GM12878 (cell line): ENCODE data around the gene SCRG1.

Source experiments
- POLR2AphosphoS2 ChIP-seq: IDR thresholded peaks from 2 replicates; pipeline ENCODE4 v1.6.1; 2011; ENCODE audit warnings: low read depth, mild to moderate bottlenecking, low read length, improper control_type of control experiment, moderate library complexity
- RCOR1 ChIP-seq: conservative IDR thresholded peaks from 2 replicates; pipeline ENCODE4 v1.6.1; 2012; ENCODE audit warnings: low read depth, low read length, improper control_type of control experiment
- SMC3 ChIP-seq: IDR thresholded peaks from 2 replicates; pipeline ENCODE4 v1.6.1; 2011; ENCODE audit warnings: low read length, improper control_type of control experiment, borderline replicate concordance
- TARDBP ChIP-seq: IDR thresholded peaks from 2 replicates; pipeline ENCODE4 v1.6.1; 2016; ENCODE audit warnings: borderline replicate concordance
- TF ChIP-seq, protein P1 (sequence below), 3 experiments: IDR thresholded peaks in 2 of 3; conservative IDR thresholded peaks in 1 of 3; 2 replicates each; pipeline ENCODE4 v1.5.1; 2011; ENCODE audit warnings: low read depth in 3 of 3, low read length in 3 of 3, mild to moderate bottlenecking in 3 of 3, control low read depth in 2 of 3, moderate library complexity in 2 of 3, inconsistent platforms in 1 of 3, mixed read lengths in 1 of 3; ENCODE audit not compliant: control insufficient read depth in 2 of 3, insufficient read depth in 1 of 3; ENCODE audit errors: extremely low read depth in 1 of 3
- TF ChIP-seq, protein P2 (sequence below): fragments of 450-650 bp; formaldehyde crosslinking; IDR thresholded peaks from 2 replicates; pipeline ENCODE4 v1.4.0; 2020; ENCODE audit warnings: mild to moderate bottlenecking, moderate library complexity

GRCh38 chr4:173436149-173436579, 37.2 kb upstream of the SCRG1 start:
- no peak for TF ChIP-seq POLR2AphosphoS2
- TF ChIP-seq, protein P1, sequence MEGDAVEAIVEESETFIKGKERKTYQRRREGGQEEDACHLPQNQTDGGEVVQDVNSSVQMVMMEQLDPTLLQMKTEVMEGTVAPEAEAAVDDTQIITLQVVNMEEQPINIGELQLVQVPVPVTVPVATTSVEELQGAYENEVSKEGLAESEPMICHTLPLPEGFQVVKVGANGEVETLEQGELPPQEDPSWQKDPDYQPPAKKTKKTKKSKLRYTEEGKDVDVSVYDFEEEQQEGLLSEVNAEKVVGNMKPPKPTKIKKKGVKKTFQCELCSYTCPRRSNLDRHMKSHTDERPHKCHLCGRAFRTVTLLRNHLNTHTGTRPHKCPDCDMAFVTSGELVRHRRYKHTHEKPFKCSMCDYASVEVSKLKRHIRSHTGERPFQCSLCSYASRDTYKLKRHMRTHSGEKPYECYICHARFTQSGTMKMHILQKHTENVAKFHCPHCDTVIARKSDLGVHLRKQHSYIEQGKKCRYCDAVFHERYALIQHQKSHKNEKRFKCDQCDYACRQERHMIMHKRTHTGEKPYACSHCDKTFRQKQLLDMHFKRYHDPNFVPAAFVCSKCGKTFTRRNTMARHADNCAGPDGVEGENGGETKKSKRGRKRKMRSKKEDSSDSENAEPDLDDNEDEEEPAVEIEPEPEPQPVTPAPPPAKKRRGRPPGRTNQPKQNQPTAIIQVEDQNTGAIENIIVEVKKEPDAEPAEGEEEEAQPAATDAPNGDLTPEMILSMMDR (IDR thresholded peaks at IDR 0.05 in 2 of 3, conservative IDR thresholded peaks at IDR 0.05 in 1 of 3; ENCODE audit: control insufficient read depth in 2 of 3, extremely low read depth in 1 of 3, insufficient read depth in 1 of 3, low read depth in 3 of 3, low read length in 3 of 3): no peak
- TF ChIP-seq, protein P2, sequence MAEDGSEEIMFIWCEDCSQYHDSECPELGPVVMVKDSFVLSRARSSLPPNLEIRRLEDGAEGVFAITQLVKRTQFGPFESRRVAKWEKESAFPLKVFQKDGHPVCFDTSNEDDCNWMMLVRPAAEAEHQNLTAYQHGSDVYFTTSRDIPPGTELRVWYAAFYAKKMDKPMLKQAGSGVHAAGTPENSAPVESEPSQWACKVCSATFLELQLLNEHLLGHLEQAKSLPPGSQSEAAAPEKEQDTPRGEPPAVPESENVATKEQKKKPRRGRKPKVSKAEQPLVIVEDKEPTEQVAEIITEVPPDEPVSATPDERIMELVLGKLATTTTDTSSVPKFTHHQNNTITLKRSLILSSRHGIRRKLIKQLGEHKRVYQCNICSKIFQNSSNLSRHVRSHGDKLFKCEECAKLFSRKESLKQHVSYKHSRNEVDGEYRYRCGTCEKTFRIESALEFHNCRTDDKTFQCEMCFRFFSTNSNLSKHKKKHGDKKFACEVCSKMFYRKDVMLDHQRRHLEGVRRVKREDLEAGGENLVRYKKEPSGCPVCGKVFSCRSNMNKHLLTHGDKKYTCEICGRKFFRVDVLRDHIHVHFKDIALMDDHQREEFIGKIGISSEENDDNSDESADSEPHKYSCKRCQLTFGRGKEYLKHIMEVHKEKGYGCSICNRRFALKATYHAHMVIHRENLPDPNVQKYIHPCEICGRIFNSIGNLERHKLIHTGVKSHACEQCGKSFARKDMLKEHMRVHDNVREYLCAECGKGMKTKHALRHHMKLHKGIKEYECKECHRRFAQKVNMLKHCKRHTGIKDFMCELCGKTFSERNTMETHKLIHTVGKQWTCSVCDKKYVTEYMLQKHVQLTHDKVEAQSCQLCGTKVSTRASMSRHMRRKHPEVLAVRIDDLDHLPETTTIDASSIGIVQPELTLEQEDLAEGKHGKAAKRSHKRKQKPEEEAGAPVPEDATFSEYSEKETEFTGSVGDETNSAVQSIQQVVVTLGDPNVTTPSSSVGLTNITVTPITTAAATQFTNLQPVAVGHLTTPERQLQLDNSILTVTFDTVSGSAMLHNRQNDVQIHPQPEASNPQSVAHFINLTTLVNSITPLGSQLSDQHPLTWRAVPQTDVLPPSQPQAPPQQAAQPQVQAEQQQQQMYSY (CRISPR knock-in tag): no peak
- TF ChIP-seq RCOR1: no peak
- no peak for TF ChIP-seq SMC3
- no peak for TF ChIP-seq TARDBP
